ENCODE data around the gene GZMB. TPM values are rescaled to one million over a fixed set of nuclear protein-coding genes. Genes with fewer than 3 reads are reported as not detected.

GZMB gene
- total RNA-seq, 1 experiment from 2014 or later: 0.74 TPM

- H3K27me3 ChIP-seq (ENCODE audit: insufficient read depth, low read length): no peaks in the 10 kb centered on the region
- no peaks in the 10 kb centered on the region for H3K9me3 ChIP-seq (ENCODE audit: control insufficient read depth in 1 of 2, insufficient read depth in 1 of 2, low read depth in 1 of 2, low read length in 2 of 2)
- H3K27ac ChIP-seq (ENCODE audit: low read depth, low read length): no peak overlapping the region
- no peaks in the 10 kb centered on the region for H3K36me3 ChIP-seq (ENCODE audit: control insufficient read depth in 1 of 2, insufficient read depth in 2 of 2, low read length in 2 of 2)
- peak overlapping the region; percentile 25 for H3K4me2 ChIP-seq (ENCODE audit: low read length)
- intact Hi-C loops (cut with micrococcal nuclease): loop anchor here (2.0 kb wide), 1 partner anchor 198 kb away; no protein-coding TSS in a partner anchor
- H3K4me1 ChIP-seq (ENCODE audit: control insufficient read depth in 1 of 2, insufficient read depth in 2 of 2, low read length in 2 of 2): 0 out of 4 replicates have a peak, but pooled peaks cover 0 to 2% of the 10 kb centered on the region in 2 experiments
- ATAC-seq (peak; percentile 99), DNase-seq (ENCODE audit: low read depth, low spot score) (peak; percentile 82)
- BruUV-seq (replicated peaks): no TSS peak
- H2AFZ ChIP-seq (ENCODE audit: low read depth, low read length, poor library complexity, severe bottlenecking): no peak overlapping the region
- RAD21 ChIA-PET (ENCODE audit: low non-redundant PET in 1 of 2, low total read pairs in 2 of 2, uncharacterized antibody in 2 of 2, unreplicated experiment in 2 of 2): no interaction called here
- TF ChIP-seq RAD21 (IDR thresholded peaks at IDR 0.05; ENCODE audit: low read depth) (peak; percentile 60), ZBTB33 (IDR thresholded peaks at IDR 0.05; ENCODE audit: extremely low read depth, insufficient replicate concordance, low read length) (no peak), SRF (IDR thresholded peaks at IDR 0.05; ENCODE audit: low read depth) (no peak), CTCF (IDR thresholded peaks at IDR 0.05 in 2 of 3, conservative IDR thresholded peaks at IDR 0.05 in 1 of 3; ENCODE audit: borderline replicate concordance in 1 of 3, insufficient read depth in 1 of 3, low read depth in 2 of 3, low read length in 2 of 3) (peak; percentile 96 to 99 (median 97)), POLR2AphosphoS5 (IDR thresholded peaks at IDR 0.05; ENCODE audit: low read depth, low read length) (no peak), ZFX (IDR thresholded peaks at IDR 0.05) (no peak)
- CTCF ChIA-PET: interaction anchor here (0.9 kb wide), 1 partner anchor 198 kb away, joined by 3 read pairs; no protein-coding TSS in a partner anchor
- POLR2A ChIA-PET: no interaction called here
- no peak overlapping the region for H3K4me3 ChIP-seq (replicated peaks in 1 of 2; ENCODE audit: low read depth in 1 of 2, low read length in 2 of 2)
- no peaks in the 10 kb centered on the region for H4K20me1 ChIP-seq (ENCODE audit: insufficient read depth)
- H3K9me2 ChIP-seq (ENCODE audit: insufficient read depth): no peaks in the 10 kb centered on the region
- no peaks in the 10 kb centered on the region for H3K79me2 ChIP-seq (ENCODE audit: insufficient read depth, low read length)
- H3K9ac ChIP-seq (ENCODE audit: low read length): no peak overlapping the region
Measured at GRCh38 chr14:24678801-24679247, 44.8 kb upstream of the GZMB start.

Measured in HCT116 (cell line).